ENCODE results near the gene KCTD18.

KCTD18 gene

DNA sequence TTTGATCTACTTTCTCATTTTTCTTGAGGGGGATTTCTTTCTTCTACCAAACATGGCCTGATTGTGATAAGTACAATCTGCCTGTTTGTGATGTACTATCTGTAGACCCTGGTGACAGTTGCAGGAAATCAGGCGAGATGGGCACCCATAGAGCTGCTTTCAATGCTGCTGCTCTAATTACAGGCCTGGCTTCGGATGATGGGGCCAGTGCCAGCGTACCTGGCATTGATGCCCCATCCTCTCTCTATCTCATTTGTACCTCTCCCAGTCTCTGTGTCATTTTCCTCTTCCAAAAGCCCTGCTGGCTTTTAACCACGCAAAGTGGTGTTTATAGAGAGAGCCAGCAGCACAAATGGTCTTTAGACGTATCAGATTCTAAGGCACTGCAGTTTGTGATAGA lies 69.9 kb downstream of the KCTD18 start:
- DNase-seq (ENCODE audit: low read depth, low spot score) = no peak
- CTCF ChIA-PET = interaction anchor here (1.0 kb wide), 1 partner anchor 460 kb away, joined by 3 read pairs; no protein-coding TSS in a partner anchor
- TF ChIP-seq, protein P1, sequence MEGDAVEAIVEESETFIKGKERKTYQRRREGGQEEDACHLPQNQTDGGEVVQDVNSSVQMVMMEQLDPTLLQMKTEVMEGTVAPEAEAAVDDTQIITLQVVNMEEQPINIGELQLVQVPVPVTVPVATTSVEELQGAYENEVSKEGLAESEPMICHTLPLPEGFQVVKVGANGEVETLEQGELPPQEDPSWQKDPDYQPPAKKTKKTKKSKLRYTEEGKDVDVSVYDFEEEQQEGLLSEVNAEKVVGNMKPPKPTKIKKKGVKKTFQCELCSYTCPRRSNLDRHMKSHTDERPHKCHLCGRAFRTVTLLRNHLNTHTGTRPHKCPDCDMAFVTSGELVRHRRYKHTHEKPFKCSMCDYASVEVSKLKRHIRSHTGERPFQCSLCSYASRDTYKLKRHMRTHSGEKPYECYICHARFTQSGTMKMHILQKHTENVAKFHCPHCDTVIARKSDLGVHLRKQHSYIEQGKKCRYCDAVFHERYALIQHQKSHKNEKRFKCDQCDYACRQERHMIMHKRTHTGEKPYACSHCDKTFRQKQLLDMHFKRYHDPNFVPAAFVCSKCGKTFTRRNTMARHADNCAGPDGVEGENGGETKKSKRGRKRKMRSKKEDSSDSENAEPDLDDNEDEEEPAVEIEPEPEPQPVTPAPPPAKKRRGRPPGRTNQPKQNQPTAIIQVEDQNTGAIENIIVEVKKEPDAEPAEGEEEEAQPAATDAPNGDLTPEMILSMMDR (IDR thresholded peaks at IDR 0.05; ENCODE audit: insufficient read depth, low read length, missing control alignments) = no peak
- no peak overlapping the region for H3K4me3 ChIP-seq (ENCODE audit: low read depth, low read length)
- POLR2A ChIA-PET = no interaction called here
